ENCODE measurements around the gene HARBI1. TPM values are rescaled to one million over a fixed set of nuclear protein-coding genes. Genes with fewer than 3 reads are reported as not detected.

HARBI1 gene
- total and polyA plus RNA-seq, 9 of the 15 experiments (the other 6 are each of a cell fraction or from before 2014, with no cell fraction given), result 3.5 to 8.4 (median 5.5) TPM

DNA sequence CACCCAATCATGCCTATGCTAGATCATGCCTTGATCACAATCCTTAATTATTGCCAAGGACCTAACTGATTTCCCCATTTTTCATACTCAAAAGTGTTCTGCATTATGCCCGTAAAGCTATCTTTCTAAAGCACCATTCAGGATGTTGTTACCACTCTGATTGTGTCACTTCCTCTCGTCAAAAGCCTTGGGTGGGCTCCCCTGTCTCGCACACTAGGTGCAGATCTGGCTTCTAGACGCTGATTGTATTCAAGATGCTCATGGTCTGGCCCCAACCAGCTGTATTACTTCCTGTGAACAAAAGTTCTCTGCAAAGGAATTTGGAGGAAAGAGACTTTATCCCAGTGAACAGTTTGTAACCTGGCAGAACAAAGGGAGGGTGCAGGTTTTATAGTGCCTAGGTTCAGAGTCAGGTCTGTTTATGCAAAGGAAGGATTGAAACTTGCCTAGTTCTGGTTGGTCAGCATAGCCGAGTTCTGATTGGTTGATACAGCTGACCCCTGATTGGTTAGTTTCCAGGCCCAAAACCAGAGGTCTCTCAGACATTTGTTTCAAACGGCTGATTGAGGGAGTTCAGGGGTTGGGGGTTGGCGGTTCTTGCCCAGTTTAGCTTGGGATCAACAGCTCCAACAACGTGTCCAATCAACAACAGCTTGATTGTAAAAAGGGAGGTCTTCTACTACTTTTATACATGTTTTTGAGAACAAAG lies 25.8 kb upstream of the HARBI1 start (continued):
- TF ChIP-seq, protein P1, sequence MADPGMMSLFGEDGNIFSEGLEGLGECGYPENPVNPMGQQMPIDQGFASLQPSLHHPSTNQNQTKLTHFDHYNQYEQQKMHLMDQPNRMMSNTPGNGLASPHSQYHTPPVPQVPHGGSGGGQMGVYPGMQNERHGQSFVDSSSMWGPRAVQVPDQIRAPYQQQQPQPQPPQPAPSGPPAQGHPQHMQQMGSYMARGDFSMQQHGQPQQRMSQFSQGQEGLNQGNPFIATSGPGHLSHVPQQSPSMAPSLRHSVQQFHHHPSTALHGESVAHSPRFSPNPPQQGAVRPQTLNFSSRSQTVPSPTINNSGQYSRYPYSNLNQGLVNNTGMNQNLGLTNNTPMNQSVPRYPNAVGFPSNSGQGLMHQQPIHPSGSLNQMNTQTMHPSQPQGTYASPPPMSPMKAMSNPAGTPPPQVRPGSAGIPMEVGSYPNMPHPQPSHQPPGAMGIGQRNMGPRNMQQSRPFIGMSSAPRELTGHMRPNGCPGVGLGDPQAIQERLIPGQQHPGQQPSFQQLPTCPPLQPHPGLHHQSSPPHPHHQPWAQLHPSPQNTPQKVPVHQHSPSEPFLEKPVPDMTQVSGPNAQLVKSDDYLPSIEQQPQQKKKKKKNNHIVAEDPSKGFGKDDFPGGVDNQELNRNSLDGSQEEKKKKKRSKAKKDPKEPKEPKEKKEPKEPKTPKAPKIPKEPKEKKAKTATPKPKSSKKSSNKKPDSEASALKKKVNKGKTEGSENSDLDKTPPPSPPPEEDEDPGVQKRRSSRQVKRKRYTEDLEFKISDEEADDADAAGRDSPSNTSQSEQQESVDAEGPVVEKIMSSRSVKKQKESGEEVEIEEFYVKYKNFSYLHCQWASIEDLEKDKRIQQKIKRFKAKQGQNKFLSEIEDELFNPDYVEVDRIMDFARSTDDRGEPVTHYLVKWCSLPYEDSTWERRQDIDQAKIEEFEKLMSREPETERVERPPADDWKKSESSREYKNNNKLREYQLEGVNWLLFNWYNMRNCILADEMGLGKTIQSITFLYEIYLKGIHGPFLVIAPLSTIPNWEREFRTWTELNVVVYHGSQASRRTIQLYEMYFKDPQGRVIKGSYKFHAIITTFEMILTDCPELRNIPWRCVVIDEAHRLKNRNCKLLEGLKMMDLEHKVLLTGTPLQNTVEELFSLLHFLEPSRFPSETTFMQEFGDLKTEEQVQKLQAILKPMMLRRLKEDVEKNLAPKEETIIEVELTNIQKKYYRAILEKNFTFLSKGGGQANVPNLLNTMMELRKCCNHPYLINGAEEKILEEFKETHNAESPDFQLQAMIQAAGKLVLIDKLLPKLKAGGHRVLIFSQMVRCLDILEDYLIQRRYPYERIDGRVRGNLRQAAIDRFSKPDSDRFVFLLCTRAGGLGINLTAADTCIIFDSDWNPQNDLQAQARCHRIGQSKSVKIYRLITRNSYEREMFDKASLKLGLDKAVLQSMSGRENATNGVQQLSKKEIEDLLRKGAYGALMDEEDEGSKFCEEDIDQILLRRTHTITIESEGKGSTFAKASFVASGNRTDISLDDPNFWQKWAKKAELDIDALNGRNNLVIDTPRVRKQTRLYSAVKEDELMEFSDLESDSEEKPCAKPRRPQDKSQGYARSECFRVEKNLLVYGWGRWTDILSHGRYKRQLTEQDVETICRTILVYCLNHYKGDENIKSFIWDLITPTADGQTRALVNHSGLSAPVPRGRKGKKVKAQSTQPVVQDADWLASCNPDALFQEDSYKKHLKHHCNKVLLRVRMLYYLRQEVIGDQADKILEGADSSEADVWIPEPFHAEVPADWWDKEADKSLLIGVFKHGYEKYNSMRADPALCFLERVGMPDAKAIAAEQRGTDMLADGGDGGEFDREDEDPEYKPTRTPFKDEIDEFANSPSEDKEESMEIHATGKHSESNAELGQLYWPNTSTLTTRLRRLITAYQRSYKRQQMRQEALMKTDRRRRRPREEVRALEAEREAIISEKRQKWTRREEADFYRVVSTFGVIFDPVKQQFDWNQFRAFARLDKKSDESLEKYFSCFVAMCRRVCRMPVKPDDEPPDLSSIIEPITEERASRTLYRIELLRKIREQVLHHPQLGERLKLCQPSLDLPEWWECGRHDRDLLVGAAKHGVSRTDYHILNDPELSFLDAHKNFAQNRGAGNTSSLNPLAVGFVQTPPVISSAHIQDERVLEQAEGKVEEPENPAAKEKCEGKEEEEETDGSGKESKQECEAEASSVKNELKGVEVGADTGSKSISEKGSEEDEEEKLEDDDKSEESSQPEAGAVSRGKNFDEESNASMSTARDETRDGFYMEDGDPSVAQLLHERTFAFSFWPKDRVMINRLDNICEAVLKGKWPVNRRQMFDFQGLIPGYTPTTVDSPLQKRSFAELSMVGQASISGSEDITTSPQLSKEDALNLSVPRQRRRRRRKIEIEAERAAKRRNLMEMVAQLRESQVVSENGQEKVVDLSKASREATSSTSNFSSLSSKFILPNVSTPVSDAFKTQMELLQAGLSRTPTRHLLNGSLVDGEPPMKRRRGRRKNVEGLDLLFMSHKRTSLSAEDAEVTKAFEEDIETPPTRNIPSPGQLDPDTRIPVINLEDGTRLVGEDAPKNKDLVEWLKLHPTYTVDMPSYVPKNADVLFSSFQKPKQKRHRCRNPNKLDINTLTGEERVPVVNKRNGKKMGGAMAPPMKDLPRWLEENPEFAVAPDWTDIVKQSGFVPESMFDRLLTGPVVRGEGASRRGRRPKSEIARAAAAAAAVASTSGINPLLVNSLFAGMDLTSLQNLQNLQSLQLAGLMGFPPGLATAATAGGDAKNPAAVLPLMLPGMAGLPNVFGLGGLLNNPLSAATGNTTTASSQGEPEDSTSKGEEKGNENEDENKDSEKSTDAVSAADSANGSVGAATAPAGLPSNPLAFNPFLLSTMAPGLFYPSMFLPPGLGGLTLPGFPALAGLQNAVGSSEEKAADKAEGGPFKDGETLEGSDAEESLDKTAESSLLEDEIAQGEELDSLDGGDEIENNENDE (IDR thresholded peaks at IDR 0.05; ENCODE audit: low read depth, low read length), result no peak
- peak; percentile 40 for TF ChIP-seq NFYB (IDR thresholded peaks at IDR 0.05; ENCODE audit: extremely low read depth, insufficient read length)
- TF ChIP-seq ZZZ3 (IDR thresholded peaks at IDR 0.05), result no peak

All from K562 (cell line).